Calu3 (cell line): ENCODE results near the gene SYPL1. TPM values are rescaled to one million over a fixed set of nuclear protein-coding genes. Genes with fewer than 3 reads are reported as not detected.

Source experiments
- BruUV-seq: library from RNA; stranded (reverse); fragments of 400-500 nt; replicated peaks from 2 replicates; lab custom pipeline; 2021; lab: Mats Ljungman, UMichigan
- CTCF ChIA-PET: fragments of 300-600 bp; sonication (Branson Sonifier 250); formaldehyde crosslinking; loops from one replicate; lab custom pipeline; 2022; ENCODE audit warnings: antibody characterized with exemption; lab: Charles Lee
- DNase-seq: peaks from one replicate; pipeline ENCODE4 v3.0.0; 2022
- H3K27ac Mint-ChIP-seq: one replicate; pipeline ENCODE4 v1.8.0; 2022; ENCODE audit warnings: mixed read lengths; ENCODE audit not compliant: unreplicated experiment
- H3K27me3 Mint-ChIP-seq: one replicate; pipeline ENCODE4 v1.8.0; 2022; ENCODE audit warnings: mixed read lengths; ENCODE audit not compliant: unreplicated experiment
- H3K36me3 Mint-ChIP-seq: one replicate; pipeline ENCODE4 v1.8.0; 2022; ENCODE audit warnings: mild to moderate bottlenecking, moderate library complexity, mixed read lengths; ENCODE audit not compliant: insufficient read depth, unreplicated experiment
- H3K4me1 Mint-ChIP-seq: one replicate; pipeline ENCODE4 v1.8.0; 2022; ENCODE audit warnings: mild to moderate bottlenecking, low read depth, mixed read lengths; ENCODE audit not compliant: unreplicated experiment
- H3K4me3 Mint-ChIP-seq: one replicate; pipeline ENCODE4 v1.8.0; 2022; ENCODE audit warnings: mild to moderate bottlenecking, low read depth, moderate library complexity, mixed read lengths; ENCODE audit not compliant: unreplicated experiment
- H3K9me3 Mint-ChIP-seq: one replicate; pipeline ENCODE4 v1.8.0; 2022; ENCODE audit warnings: low read depth, mixed read lengths; ENCODE audit not compliant: unreplicated experiment
- CTCF ChIP-seq: fragments of 200-600 bp; IDR thresholded peaks from one replicate; pipeline ENCODE4 v1.8.0; 2022; ENCODE audit warnings: antibody characterized with exemption; ENCODE audit not compliant: unreplicated experiment
- intact Hi-C: fragments of 100-400 bp; cut with micrococcal nuclease; formaldehyde crosslinking; loops from one replicate; pipeline ENCODE4 v1.10.0; 2022; ENCODE audit not compliant: unreplicated experiment
- total RNA-seq: library from RNA; stranded (reverse); gene quantifications from 2 replicates; pipeline ENCODE4 v1.2.3, GENCODE V29; 2022

SYPL1 gene
- total RNA-seq, 1 experiment from 2014 or later: 88.3 TPM

GRCh38 chr7:106114716-106115383 lies 2.7 kb upstream of the SYPL1 start:
- Mint-ChIP-seq H3K4me3 (no peak overlapping the region), H3K4me1 (peaks cover 7% of the 10 kb centered on the region), H3K27me3 (no peaks in the 10 kb centered on the region), H3K27ac (no peak overlapping the region), H3K36me3 (peaks cover 20% of the 10 kb centered on the region), H3K9me3 (no peaks in the 10 kb centered on the region)
- TF ChIP-seq CTCF: no peak
- CTCF ChIA-PET: no interaction called here
- DNase-seq: no peak
- intact Hi-C loops: loop anchor here (5.0 kb wide), 1 partner anchor 43 kb away; no protein-coding TSS in a partner anchor
- BruUV-seq: no TSS peak

- Mint-ChIP-seq H3K27ac (peak overlapping the region; percentile 79), H3K4me1 (peaks cover 23% of the 10 kb centered on the region), H3K4me3 (peak overlapping the region; percentile 90), H3K27me3 (no peaks in the 10 kb centered on the region), H3K36me3 (peaks cover 20% of the 10 kb centered on the region), H3K9me3 (no peaks in the 10 kb centered on the region)
- BruUV-seq: no TSS peak
- no peak for DNase-seq
- intact Hi-C loops: loop anchor here (5.0 kb wide), 1 partner anchor 41 kb away; no protein-coding TSS in a partner anchor
- no peak for TF ChIP-seq CTCF
- CTCF ChIA-PET: no interaction called here
Observed at GRCh38 chr7:106112972-106113421, 885 bp upstream of the SYPL1 start.

GRCh38 chr7:106111655-106112117 lies 426 bp downstream of the SYPL1 start:
- H3K9me3 Mint-ChIP-seq: no peaks in the 10 kb centered on the region
- H3K4me3 Mint-ChIP-seq: peak overlapping the region; percentile 90
- intact Hi-C loops: loop anchor here (5.0 kb wide), 1 partner anchor 39 kb away; no protein-coding TSS in a partner anchor
- H3K27me3 Mint-ChIP-seq: no peaks in the 10 kb centered on the region
- H3K4me1 Mint-ChIP-seq: peaks cover 23% of the 10 kb centered on the region
- CTCF ChIA-PET: interaction anchor here (0.6 to 2.8 kb wide), 6 partner anchors 9 to 548 kb away, joined by 3 to 10 read pairs (median 4); no protein-coding TSS in a partner anchor
- H3K27ac Mint-ChIP-seq: peak overlapping the region; percentile 79
- DNase-seq: no peak
- no TSS peak for BruUV-seq
- TF ChIP-seq CTCF: no peak
- H3K36me3 Mint-ChIP-seq: peaks cover 20% of the 10 kb centered on the region

GRCh38 chr7:106110885-106111654 lies 1.0 kb downstream of the SYPL1 start:
- Mint-ChIP-seq H3K36me3 (peaks cover 20% of the 10 kb centered on the region), H3K27me3 (no peaks in the 10 kb centered on the region), H3K4me1 (peaks cover 23% of the 10 kb centered on the region), H3K4me3 (peak overlapping the region; percentile 90), H3K27ac (peak overlapping the region; percentile 79), H3K9me3 (no peaks in the 10 kb centered on the region)
- DNase-seq: no peak
- no peak for TF ChIP-seq CTCF
- CTCF ChIA-PET: interaction anchor here (1.0 to 2.8 kb wide), 3 partner anchors 8 to 44 kb away, joined by 4 to 10 read pairs (median 9); no protein-coding TSS in a partner anchor
- intact Hi-C loops: loop anchor here (5.0 kb wide), 1 partner anchor 39 kb away; no protein-coding TSS in a partner anchor
- BruUV-seq: TSS peak; percentile 75
